ENCODE results near the gene PEX6.

Gene PEX6

DNA sequence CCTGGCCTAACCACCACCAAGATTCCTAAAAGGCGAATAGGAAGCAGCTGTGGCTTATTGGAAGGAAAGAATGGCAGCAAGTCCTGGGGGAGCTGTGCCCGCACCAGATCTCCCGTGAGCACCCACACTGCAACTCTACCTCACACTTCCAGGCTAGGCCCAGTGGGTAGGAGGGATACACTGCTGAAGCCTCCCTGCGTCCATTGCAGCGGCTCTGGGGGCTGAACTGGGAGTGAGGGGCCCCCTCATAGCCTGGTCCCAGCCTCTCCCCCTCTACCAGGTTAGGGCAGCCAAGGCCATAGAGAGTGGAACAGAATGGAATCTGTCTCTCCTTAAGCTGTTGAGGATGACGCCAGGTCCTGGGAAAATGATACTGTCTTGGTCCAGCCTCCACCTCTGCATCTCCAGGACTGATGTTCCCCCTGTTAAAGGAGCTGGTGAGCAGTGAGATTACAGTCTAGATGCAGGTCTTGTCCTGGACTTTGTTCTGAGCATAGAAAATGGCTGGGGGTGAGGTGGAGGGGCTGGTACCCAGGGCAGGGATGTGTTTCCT, 38.4 kb downstream of the PEX6 start:
- FAIRE-seq, result no peak
- TF ChIP-seq, protein P1, sequence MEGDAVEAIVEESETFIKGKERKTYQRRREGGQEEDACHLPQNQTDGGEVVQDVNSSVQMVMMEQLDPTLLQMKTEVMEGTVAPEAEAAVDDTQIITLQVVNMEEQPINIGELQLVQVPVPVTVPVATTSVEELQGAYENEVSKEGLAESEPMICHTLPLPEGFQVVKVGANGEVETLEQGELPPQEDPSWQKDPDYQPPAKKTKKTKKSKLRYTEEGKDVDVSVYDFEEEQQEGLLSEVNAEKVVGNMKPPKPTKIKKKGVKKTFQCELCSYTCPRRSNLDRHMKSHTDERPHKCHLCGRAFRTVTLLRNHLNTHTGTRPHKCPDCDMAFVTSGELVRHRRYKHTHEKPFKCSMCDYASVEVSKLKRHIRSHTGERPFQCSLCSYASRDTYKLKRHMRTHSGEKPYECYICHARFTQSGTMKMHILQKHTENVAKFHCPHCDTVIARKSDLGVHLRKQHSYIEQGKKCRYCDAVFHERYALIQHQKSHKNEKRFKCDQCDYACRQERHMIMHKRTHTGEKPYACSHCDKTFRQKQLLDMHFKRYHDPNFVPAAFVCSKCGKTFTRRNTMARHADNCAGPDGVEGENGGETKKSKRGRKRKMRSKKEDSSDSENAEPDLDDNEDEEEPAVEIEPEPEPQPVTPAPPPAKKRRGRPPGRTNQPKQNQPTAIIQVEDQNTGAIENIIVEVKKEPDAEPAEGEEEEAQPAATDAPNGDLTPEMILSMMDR (IDR thresholded peaks at IDR 0.05; ENCODE audit: insufficient read depth, missing control alignments), result no peak
- DNase-seq (ENCODE audit: insufficient read length, low spot score), result no peak

DNA sequence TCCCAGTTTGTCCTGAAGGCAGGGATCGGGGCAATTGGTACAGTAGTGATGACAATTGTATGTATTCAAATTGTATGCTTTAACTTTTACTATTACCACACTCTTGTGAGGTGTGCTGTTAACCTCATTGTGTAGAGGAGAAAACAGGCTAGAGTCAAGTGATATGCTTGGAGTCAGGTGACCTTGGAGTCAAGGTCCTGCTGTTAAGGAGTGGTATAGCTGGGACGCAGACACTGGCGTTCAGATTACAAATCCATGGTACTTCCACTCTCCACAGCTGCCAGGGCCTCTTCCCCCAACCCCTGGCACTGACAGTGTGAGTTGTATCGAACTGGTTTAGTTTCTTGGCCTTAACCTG, 39.2 kb downstream of the PEX6 start:
- no peak for FAIRE-seq
- TF ChIP-seq, protein P1 (IDR thresholded peaks at IDR 0.05; ENCODE audit: insufficient read depth, missing control alignments), result no peak
- no peak for DNase-seq (ENCODE audit: insufficient read length, low spot score)

DNA sequence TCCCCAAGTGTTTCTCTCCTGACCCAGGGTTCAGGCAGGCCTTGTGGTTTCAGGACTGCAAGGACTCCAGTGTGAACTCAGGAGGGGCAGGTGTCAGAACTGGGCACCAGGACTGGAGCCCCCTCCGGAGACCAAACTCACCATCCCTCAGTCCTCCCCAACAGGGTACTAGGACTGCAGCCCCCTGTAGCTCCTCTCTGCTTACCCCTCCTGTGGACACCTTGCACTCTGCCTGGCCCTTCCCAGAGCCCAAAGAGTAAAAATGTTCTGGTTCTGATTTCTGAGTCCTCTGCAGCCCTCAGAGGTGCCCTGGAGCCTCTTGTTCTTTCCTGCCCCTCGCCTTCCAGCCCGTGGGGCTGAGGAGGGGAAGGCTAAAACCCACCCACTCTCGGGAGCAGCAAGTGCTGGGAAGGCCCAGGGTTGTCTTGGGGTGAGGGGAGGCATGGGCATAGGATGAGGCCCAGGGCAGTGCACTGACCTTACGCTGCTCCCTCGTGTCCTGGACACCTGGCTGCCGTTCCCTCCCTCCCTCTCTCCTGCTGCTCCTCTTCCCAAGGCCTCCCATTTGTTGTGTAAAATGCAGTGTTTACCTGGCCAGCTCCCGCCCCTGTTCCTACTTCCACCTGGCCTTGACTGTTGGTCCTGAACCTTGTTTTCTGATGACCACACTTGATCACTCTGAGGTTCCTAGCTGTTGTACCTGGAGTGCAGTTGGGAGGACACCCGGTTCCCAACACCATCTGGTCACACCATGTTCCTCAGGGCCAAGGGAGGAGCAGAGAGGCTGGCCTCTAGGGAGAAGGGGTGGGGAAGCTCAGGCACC, 39.8 kb downstream of the PEX6 start:
- FAIRE-seq (no peak), DNase-seq (ENCODE audit: insufficient read length, low spot score) (no peak)
- TF ChIP-seq, protein P1 (IDR thresholded peaks at IDR 0.05; ENCODE audit: insufficient read depth, missing control alignments), result no peak

- TF ChIP-seq, protein P1 (IDR thresholded peaks at IDR 0.05; ENCODE audit: insufficient read depth, missing control alignments), result no peak
- FAIRE-seq, result no peak
- DNase-seq (ENCODE audit: insufficient read length, low spot score), result no peak
Measured at GRCh38 chr6:42938428-42938796, 40.6 kb downstream of the PEX6 start.

DNA sequence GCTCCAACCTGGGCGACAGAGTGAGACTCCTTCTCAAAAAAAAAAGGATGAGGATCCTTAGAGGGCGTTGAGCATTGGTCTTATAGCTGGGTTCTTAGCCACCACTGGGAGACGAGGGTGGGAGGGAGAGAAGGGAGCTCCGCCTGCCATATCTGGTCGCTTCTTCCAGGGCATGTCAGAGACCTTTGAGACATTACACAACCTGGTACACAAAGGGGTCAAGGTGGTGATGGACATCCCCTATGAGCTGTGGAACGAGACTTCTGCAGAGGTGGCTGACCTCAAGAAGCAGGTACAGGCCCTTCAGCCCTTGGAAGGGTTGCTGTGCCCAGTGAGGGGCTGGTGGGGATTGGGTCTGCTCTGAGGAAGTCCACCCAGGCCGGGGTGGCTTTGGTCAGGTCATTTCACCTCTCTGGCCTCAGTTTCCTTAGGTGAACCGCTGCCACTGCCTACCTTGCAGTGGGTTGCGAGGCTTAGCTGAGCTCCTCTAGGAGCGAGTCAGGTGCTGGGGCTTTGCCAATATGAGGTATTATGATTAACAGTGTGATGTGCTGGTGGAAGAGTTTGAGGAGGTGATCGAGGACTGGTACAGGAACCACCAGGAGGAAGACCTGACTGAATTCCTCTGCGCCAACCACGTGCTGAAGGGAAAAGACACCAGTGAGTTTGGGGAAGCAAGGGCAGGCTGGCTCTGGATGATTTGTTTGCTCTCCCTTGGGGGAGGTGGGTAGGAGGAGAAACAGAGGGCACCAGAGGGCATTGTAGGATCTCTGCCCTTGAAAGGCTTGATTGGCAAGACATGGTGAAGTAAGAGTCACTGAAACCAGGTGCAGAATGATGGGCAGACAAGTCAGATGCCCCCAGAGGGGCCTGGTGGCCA, 41.2 kb downstream of the PEX6 start:
- no peak for DNase-seq (ENCODE audit: insufficient read length, low spot score)

DNA sequence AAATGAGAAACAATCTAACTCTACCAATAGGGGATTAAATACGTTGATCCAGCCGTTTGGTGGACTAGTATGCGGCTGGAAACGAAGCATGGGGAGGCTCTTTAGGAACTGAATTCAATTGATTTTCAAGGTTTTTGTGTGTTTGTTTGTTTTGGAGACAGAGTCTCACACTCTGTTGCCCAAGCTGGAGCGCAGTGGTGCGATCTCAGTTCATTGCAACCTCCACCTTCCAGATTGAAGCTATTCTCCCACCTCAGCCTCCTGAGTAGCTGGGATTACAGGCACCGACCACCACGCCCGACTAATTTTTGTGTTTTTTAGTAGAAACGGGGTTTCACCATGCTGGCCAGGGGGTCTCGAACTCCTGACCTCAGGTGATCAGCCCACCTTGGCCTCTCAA, 42.6 kb downstream of the PEX6 start:
- TF ChIP-seq, protein P1 (IDR thresholded peaks at IDR 0.05; ENCODE audit: insufficient read depth, missing control alignments), result no peak
- FAIRE-seq (no peak), DNase-seq (ENCODE audit: insufficient read length, low spot score) (no peak)

More for the DNA sequence above, 41.2 kb downstream of the PEX6 start:
- FAIRE-seq, result no peak
- TF ChIP-seq, protein P1 (IDR thresholded peaks at IDR 0.05; ENCODE audit: insufficient read depth, missing control alignments), result no peak
